Nephron progenitor cell (in vitro differentiated cells): ENCODE results near the gene ADTRP.

Experiments used
- DNase-seq: peaks from one replicate; pipeline ENCODE4 v3.0.0; 2021
- H3K27ac Mint-ChIP-seq: 2 replicates; pipeline ENCODE4 v1.8.0; 2021; ENCODE audit warnings: mild to moderate bottlenecking, moderate library complexity, mixed read lengths
- H3K27me3 Mint-ChIP-seq: 2 replicates; pipeline ENCODE4 v1.8.0; 2021; ENCODE audit warnings: mild to moderate bottlenecking, low read depth, mixed read lengths; ENCODE audit not compliant: poor library complexity
- H3K36me3 Mint-ChIP-seq: 2 replicates; pipeline ENCODE4 v1.8.0; 2021; ENCODE audit warnings: low read depth, mixed read lengths
- H3K4me1 Mint-ChIP-seq: 2 replicates; pipeline ENCODE4 v1.8.0; 2021; ENCODE audit warnings: mixed read lengths
- H3K4me3 Mint-ChIP-seq: 2 replicates; pipeline ENCODE4 v1.8.0; 2021; ENCODE audit warnings: mild to moderate bottlenecking, moderate library complexity, mixed read lengths
- H3K9me3 Mint-ChIP-seq: 2 replicates; pipeline ENCODE4 v1.8.0; 2021; ENCODE audit warnings: mild to moderate bottlenecking, moderate library complexity, mixed read lengths
- TF ChIP-seq, protein P1 (sequence below): fragments of 200-600 bp; sonication (generic); IDR thresholded peaks from 2 replicates; pipeline ENCODE4 v1.5.0; 2021; ENCODE audit warnings: antibody characterized with exemption

The ADTRP gene

GRCh38 chr6:11771473-11772048, 7.0 kb downstream of the ADTRP start:
- Mint-ChIP-seq H3K4me1 (peaks cover 59% of the 10 kb centered on the region), H3K27ac (no peak overlapping the region), H3K27me3 (peaks cover 4% of the 10 kb centered on the region), H3K4me3 (no peak overlapping the region), H3K36me3 (no peaks in the 10 kb centered on the region), H3K9me3 (no peaks in the 10 kb centered on the region)
- TF ChIP-seq, protein P1, sequence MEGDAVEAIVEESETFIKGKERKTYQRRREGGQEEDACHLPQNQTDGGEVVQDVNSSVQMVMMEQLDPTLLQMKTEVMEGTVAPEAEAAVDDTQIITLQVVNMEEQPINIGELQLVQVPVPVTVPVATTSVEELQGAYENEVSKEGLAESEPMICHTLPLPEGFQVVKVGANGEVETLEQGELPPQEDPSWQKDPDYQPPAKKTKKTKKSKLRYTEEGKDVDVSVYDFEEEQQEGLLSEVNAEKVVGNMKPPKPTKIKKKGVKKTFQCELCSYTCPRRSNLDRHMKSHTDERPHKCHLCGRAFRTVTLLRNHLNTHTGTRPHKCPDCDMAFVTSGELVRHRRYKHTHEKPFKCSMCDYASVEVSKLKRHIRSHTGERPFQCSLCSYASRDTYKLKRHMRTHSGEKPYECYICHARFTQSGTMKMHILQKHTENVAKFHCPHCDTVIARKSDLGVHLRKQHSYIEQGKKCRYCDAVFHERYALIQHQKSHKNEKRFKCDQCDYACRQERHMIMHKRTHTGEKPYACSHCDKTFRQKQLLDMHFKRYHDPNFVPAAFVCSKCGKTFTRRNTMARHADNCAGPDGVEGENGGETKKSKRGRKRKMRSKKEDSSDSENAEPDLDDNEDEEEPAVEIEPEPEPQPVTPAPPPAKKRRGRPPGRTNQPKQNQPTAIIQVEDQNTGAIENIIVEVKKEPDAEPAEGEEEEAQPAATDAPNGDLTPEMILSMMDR = no peak
- no peak for DNase-seq

GRCh38 chr6:11770546-11771466, 7.8 kb downstream of the ADTRP start:
- peak; percentile 9 for DNase-seq
- Mint-ChIP-seq H3K4me1 (peaks cover 55% of the 10 kb centered on the region), H3K9me3 (no peaks in the 10 kb centered on the region), H3K36me3 (no peaks in the 10 kb centered on the region), H3K27me3 (peaks cover 4% of the 10 kb centered on the region), H3K27ac (peak overlapping the region; percentile 84), H3K4me3 (no peak overlapping the region)
- TF ChIP-seq, protein P1 = no peak

DNA sequence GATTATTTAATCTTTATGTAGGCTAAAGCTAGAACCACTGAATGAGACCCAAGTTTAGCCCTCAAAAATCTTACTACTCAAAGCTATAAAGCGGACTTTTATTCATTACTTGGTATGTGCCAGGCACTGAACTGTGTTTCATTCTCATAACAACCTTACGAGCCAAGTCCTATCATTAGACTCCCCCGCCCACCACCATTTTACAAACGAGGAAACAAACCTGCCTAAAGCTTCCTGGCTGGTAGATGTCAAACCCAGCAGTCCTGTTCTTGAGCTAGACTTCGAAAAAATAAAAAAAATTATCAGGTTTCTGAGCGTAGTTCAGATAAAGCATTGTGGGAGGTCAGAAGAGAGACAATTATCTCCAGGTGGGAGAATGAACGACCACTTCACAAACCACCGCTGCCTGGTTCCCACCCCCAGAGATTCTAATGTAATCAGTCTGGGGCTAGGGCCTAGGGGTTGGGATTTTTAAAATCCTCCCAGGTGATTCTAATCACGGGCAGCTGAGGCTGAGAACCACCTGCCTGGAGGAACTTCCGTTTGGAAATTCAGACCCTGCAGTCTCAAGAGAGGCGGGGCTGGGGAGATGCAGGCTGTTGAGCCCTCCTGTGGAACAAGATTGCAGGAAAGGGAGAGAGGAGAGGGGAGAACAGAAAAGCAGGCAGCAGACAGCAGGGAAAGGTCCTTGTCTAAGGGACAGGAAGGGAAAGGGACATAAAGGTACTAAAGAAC, 8.6 kb downstream of the ADTRP start:
- no peak for DNase-seq
- H3K4me3 Mint-ChIP-seq = no peak overlapping the region
- H3K36me3 Mint-ChIP-seq = no peaks in the 10 kb centered on the region
- peak overlapping the region; percentile 72 for H3K27ac Mint-ChIP-seq
- TF ChIP-seq, protein P1 = no peak
- H3K9me3 Mint-ChIP-seq = no peaks in the 10 kb centered on the region
- peaks cover 49% of the 10 kb centered on the region for H3K4me1 Mint-ChIP-seq
- peaks cover 4% of the 10 kb centered on the region for H3K27me3 Mint-ChIP-seq

DNA sequence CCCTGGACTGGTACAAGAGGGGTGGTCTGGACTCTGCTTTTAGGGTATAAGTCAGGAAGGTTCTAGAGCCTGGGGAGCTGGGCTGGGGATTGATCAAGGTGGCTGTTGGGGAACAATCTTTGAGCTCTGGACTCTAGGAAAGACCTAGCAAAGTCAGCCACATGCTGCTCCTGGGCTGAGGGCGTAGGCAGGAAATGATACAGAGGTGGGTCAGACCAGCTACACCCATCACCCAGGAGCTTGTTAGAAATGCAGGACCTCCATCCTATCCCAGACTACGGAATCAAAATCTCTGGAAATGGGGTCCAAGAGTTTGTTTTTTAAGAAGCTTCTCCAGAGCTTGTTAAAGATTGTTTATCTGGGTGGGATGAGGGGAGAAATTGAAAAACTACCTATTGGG, 9.4 kb downstream of the ADTRP start:
- Mint-ChIP-seq H3K9me3 (no peaks in the 10 kb centered on the region), H3K27ac (no peak overlapping the region)
- TF ChIP-seq, protein P1 = no peak

DNA sequence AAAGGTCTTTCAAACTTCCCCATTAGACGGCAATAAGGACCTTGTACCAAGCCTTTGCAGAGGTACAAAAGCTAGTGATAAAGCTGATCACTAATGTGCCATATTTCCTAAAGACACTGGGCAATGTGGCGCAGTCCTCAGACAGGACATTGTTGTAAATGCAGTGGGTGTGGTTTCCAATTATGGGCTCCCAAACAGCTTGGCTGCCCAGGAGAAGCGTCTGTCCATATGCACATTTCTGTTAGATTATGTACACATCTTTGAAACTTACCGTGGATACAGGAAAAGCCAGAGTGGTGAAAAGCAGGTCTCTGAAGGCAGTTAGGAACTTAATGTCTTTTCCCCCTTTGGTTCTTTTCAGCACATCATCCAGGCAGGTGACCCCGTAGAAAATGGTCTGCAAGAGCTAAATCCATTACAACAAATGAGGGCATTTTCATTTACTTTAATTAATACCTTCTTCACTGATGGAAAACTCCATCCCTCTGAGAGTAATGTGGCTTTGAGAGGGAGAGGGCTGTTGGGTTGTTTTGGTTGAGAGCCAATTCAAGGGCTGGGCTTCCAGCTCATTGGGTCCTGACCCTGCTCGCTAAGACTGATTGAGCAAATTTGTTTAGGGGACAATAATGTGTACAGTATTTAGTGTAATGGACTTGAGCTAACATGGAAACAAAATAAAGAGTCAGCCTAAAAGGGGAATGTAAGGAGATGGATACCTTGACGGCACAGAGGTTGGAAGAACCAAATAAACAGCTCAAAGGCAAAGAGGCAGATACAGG, 10.4 kb downstream of the ADTRP start:
- Mint-ChIP-seq H3K9me3 (no peaks in the 10 kb centered on the region), H3K36me3 (no peaks in the 10 kb centered on the region), H3K4me3 (no peak overlapping the region), H3K27me3 (peaks cover 2% of the 10 kb centered on the region), H3K27ac (no peak overlapping the region), H3K4me1 (peaks cover 61% of the 10 kb centered on the region)
- no peak for DNase-seq
- TF ChIP-seq, protein P1 = no peak

More for the DNA sequence above, 9.4 kb downstream of the ADTRP start:
- Mint-ChIP-seq H3K4me1 (peaks cover 51% of the 10 kb centered on the region), H3K27me3 (peaks cover 4% of the 10 kb centered on the region), H3K4me3 (no peak overlapping the region), H3K36me3 (no peaks in the 10 kb centered on the region)
- DNase-seq = no peak
